Measurements from ENCODE around the gene AFMID.

Gene AFMID

GRCh38 chr17:78205124-78205775, 18.1 kb downstream of the AFMID start:
- TF ChIP-seq CTCF (conservative IDR thresholded peaks at IDR 0.05; ENCODE audit: low read depth, low read length): no peak

GRCh38 chr17:78206298-78206697, 19.1 kb downstream of the AFMID start:
- no peak for DNase-seq (ENCODE audit: low read depth)
- TF ChIP-seq CTCF (conservative IDR thresholded peaks at IDR 0.05; ENCODE audit: low read depth, low read length): peak; percentile 10

More at GRCh38 chr17:78205124-78205775, 18.1 kb downstream of the AFMID start:
- DNase-seq (ENCODE audit: low read depth): no peak
- no peak overlapping the region for H3K4me3 ChIP-seq (ENCODE audit: low read length)

GRCh38 chr17:78208486-78208885, 21.3 kb downstream of the AFMID start:
- no peak for DNase-seq (ENCODE audit: low read depth)
- no peak overlapping the region for H3K4me3 ChIP-seq (ENCODE audit: low read length)
- TF ChIP-seq CTCF (conservative IDR thresholded peaks at IDR 0.05; ENCODE audit: low read depth, low read length): no peak

More at GRCh38 chr17:78206298-78206697, 19.1 kb downstream of the AFMID start:
- no peak overlapping the region for H3K4me3 ChIP-seq (ENCODE audit: low read length)

GRCh38 chr17:78210111-78210510, 22.9 kb downstream of the AFMID start:
- no peak for DNase-seq (ENCODE audit: low read depth)

GRCh38 chr17:78211032-78211431, 23.9 kb downstream of the AFMID start:
- no peak overlapping the region for H3K4me3 ChIP-seq (ENCODE audit: low read length)
- no peak for TF ChIP-seq CTCF (conservative IDR thresholded peaks at IDR 0.05; ENCODE audit: low read depth, low read length)
- DNase-seq (ENCODE audit: low read depth): no peak

More at GRCh38 chr17:78210111-78210510, 22.9 kb downstream of the AFMID start:
- TF ChIP-seq CTCF (conservative IDR thresholded peaks at IDR 0.05; ENCODE audit: low read depth, low read length): no peak
- H3K4me3 ChIP-seq (ENCODE audit: low read length): no peak overlapping the region

GRCh38 chr17:78214016-78214705, 27.0 kb downstream of the AFMID start, which contains the start of gene BIRC5:
Gene BIRC5 (plus strand): TSS chr17:78214253. CDS start chr17:78214317, 64 bp downstream.
- peak; percentile 42 for DNase-seq (ENCODE audit: low read depth)
- H3K4me3 ChIP-seq (ENCODE audit: low read length): peak within 1 kb of the TSS; percentile 78
- TF ChIP-seq CTCF (conservative IDR thresholded peaks at IDR 0.05; ENCODE audit: low read depth, low read length): no peak

GRCh38 chr17:78214706-78215061, 27.5 kb downstream of the AFMID start:
- H3K4me3 ChIP-seq (ENCODE audit: low read length): peak overlapping the region; percentile 78
- no peak for TF ChIP-seq CTCF (conservative IDR thresholded peaks at IDR 0.05; ENCODE audit: low read depth, low read length)
- no peak for DNase-seq (ENCODE audit: low read depth)
